Testis (tissue), 2 donors: Measurements from ENCODE around the gene GALNT15.

ENCODE experiments used
- CTCF ChIP-seq, 3 experiments: fragments of 450-650 bp in 2 of 3; fragments of 200-600 bp in 1 of 3; sonication (generic) in 1 of 3; IDR thresholded peaks; one replicate each; pipeline ENCODE4 v1.5.1; 2016 to 2019; ENCODE audit warnings: antibody characterized with exemption in 3 of 3, mild to moderate bottlenecking in 2 of 3, moderate library complexity in 1 of 3
- POLR2A ChIP-seq: fragments of 450-650 bp; IDR thresholded peaks from one replicate; pipeline ENCODE4 v1.6.1; 2017; ENCODE audit warnings: antibody characterized with exemption, mild to moderate bottlenecking, moderate library complexity

- TF ChIP-seq CTCF (IDR thresholded peaks at IDR 0.05) (no peak), POLR2A (no peak)
These were observed 42.0 kb downstream of the GALNT15 start for GRCh38 chr3:16216373-16216935.
